PC-9 (cell line): ENCODE measurements around the gene CCL7. TPM values are rescaled to one million over a fixed set of nuclear protein-coding genes. Genes with fewer than 3 reads are reported as not detected.

Experiments
- BruUV-seq: library from RNA; stranded (reverse); fragments of 400-500 nt; replicated peaks from 2 replicates; lab custom pipeline; 2021; lab: Mats Ljungman, UMichigan
- CTCF ChIA-PET: fragments of 300-600 bp; sonication (Branson Sonifier 250); formaldehyde crosslinking; loops from one replicate; lab custom pipeline; 2022; ENCODE audit warnings: antibody characterized with exemption; lab: Charles Lee
- POLR2A ChIA-PET: fragments of 300-600 bp; sonication (Branson Sonifier 250); formaldehyde crosslinking; loops from one replicate; lab custom pipeline; 2022; ENCODE audit warnings: antibody characterized with exemption; ENCODE audit not compliant: unreplicated experiment; lab: Charles Lee
- DNase-seq, 2 experiments: peaks; one replicate each; pipeline versions ENCODE4 v3.0.0 to v3.0.0-alpha.2; 2015 to 2022; ENCODE audit warnings: mixed read lengths in 1 of 2
- H2AFZ ChIP-seq: fragments of 200-600 bp; sonication (generic); 2 replicates; pipeline ENCODE4 v1.8.1; 2017; ENCODE audit warnings: antibody characterized with exemption
- H3F3A ChIP-seq: fragments of 200-600 bp; sonication (generic); 2 replicates; pipeline ENCODE4 v1.8.1; 2017; ENCODE audit warnings: antibody characterized with exemption, mild to moderate bottlenecking, low read depth; ENCODE audit not compliant: insufficient read depth
- H3K27ac ChIP-seq: fragments of 200-600 bp; sonication (generic); 2 replicates; pipeline ENCODE4 v1.6.1; 2016; ENCODE audit warnings: mixed run types
- H3K27me3 ChIP-seq: fragments of 200-600 bp; sonication (generic); 2 replicates; pipeline ENCODE4 v1.6.1; 2016; ENCODE audit warnings: low read depth, mixed run types; ENCODE audit not compliant: insufficient read depth
- H3K36me3 ChIP-seq: fragments of 200-600 bp; sonication (generic); 2 replicates; pipeline ENCODE4 v1.6.1; 2016; ENCODE audit warnings: low read depth, mixed run types
- H3K4me1 ChIP-seq: fragments of 200-600 bp; sonication (generic); replicated peaks from 2 replicates; pipeline ENCODE4 v1.6.1; 2016; ENCODE audit warnings: mixed run types; ENCODE audit not compliant: insufficient read depth
- H3K4me2 ChIP-seq: fragments of 200-600 bp; sonication (generic); 2 replicates; pipeline ENCODE4 v1.6.1; 2017; ENCODE audit warnings: mixed run types
- H3K4me3 ChIP-seq: fragments of 200-600 bp; sonication (generic); 2 replicates; pipeline ENCODE4 v1.6.1; 2016; ENCODE audit warnings: mixed run types
- H3K79me2 ChIP-seq: fragments of 200-600 bp; sonication (generic); 2 replicates; pipeline ENCODE4 v1.6.1; 2017; ENCODE audit warnings: low read depth, mixed run types
- H3K9me2 ChIP-seq: fragments of 200-600 bp; sonication (generic); 2 replicates; pipeline ENCODE4 v1.8.1; 2017; ENCODE audit warnings: mild to moderate bottlenecking; ENCODE audit not compliant: insufficient read depth
- H3K9me3 ChIP-seq: fragments of 200-600 bp; sonication (generic); 2 replicates; pipeline ENCODE4 v1.8.1; 2016; ENCODE audit warnings: low read depth; ENCODE audit not compliant: insufficient read depth
- H4K20me1 ChIP-seq: fragments of 200-600 bp; sonication (generic); 2 replicates; pipeline ENCODE4 v1.8.1; 2017; ENCODE audit not compliant: insufficient read depth
- EZH2 ChIP-seq: fragments of 200-600 bp; sonication (generic); IDR thresholded peaks from 2 replicates; pipeline ENCODE4 v1.8.0; 2017; ENCODE audit warnings: antibody characterized with exemption, low read depth
- intact Hi-C: fragments of 100-400 bp; cut with micrococcal nuclease; formaldehyde crosslinking; loops from one replicate; pipeline ENCODE4 v1.10.0; 2022; ENCODE audit not compliant: unreplicated experiment
- total RNA-seq: library from RNA; stranded (reverse); gene quantifications from 2 replicates; pipeline ENCODE4 v1.2.3, GENCODE V29; 2021
- TF ChIP-seq, protein P1 (sequence below): fragments of 200-600 bp; sonication (generic); conservative IDR thresholded peaks from 2 replicates; pipeline ENCODE4 v1.6.1; 2017; ENCODE audit warnings: mixed run types, antibody characterized with exemption, mild to moderate bottlenecking, moderate library complexity

CCL7 gene
- total RNA-seq, 1 experiment from 2014 or later = not detected

- Histone ChIP-seq H3F3A (no peaks in the 10 kb centered on the region), H3K27me3 (peaks cover 33% of the 10 kb centered on the region; the same call in 1 of the 2 replicates), H3K9me3 (no peaks in the 10 kb centered on the region), H3K4me1 (no peaks in the 10 kb centered on the region), H3K27ac (no peak within 1 kb of the TSS), H3K4me3 (no peak within 1 kb of the TSS), H3K79me2 (no peaks in the 10 kb centered on the region), H3K9me2 (no peaks in the 10 kb centered on the region), H4K20me1 (no peaks in the 10 kb centered on the region), H3K36me3 (no peaks in the 10 kb centered on the region), H3K4me2 (no peak within 1 kb of the TSS), H2AFZ (no peak within 1 kb of the TSS)
- BruUV-seq = no TSS peak
- ChIA-PET CTCF (no interaction called here), POLR2A (interaction anchor here (0.6 kb wide), 1 partner anchor 1427 kb away, joined by 3 read pairs; no protein-coding TSS in a partner anchor)
- no peak for TF ChIP-seq EZH2
- TF ChIP-seq, protein P1, sequence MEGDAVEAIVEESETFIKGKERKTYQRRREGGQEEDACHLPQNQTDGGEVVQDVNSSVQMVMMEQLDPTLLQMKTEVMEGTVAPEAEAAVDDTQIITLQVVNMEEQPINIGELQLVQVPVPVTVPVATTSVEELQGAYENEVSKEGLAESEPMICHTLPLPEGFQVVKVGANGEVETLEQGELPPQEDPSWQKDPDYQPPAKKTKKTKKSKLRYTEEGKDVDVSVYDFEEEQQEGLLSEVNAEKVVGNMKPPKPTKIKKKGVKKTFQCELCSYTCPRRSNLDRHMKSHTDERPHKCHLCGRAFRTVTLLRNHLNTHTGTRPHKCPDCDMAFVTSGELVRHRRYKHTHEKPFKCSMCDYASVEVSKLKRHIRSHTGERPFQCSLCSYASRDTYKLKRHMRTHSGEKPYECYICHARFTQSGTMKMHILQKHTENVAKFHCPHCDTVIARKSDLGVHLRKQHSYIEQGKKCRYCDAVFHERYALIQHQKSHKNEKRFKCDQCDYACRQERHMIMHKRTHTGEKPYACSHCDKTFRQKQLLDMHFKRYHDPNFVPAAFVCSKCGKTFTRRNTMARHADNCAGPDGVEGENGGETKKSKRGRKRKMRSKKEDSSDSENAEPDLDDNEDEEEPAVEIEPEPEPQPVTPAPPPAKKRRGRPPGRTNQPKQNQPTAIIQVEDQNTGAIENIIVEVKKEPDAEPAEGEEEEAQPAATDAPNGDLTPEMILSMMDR = no peak
- intact Hi-C loops = no loop called here
- DNase-seq = peak in 1 of 2 experiments; percentile 1
Measured at GRCh38 chr17:34254651-34255380, 15.2 kb upstream of the CCL7 start, which contains the start of gene CCL2. Gene CCL2, plus strand, starts transcription at chr17:34255285. Its CDS starts 65 bp downstream, at chr17:34255350.

- ChIA-PET POLR2A (no interaction called here), CTCF (no interaction called here)
- peaks cover 33% of the 10 kb centered on the region; the same call in 1 of the 2 replicates for H3K27me3 ChIP-seq
- no peak overlapping the region for H3K4me2 ChIP-seq
- no peaks in the 10 kb centered on the region for H3K9me3 ChIP-seq
- H3K27ac ChIP-seq = no peak overlapping the region
- no TSS peak for BruUV-seq
- no peaks in the 10 kb centered on the region for H4K20me1 ChIP-seq
- no peaks in the 10 kb centered on the region for H3F3A ChIP-seq
- no peaks in the 10 kb centered on the region for H3K4me1 ChIP-seq
- no peaks in the 10 kb centered on the region for H3K79me2 ChIP-seq
- intact Hi-C loops = no loop called here
- no peak overlapping the region for H3K4me3 ChIP-seq
- no peaks in the 10 kb centered on the region for H3K36me3 ChIP-seq
- no peaks in the 10 kb centered on the region for H3K9me2 ChIP-seq
- DNase-seq = no peak
- no peak for TF ChIP-seq EZH2
- TF ChIP-seq, protein P1 = no peak
- H2AFZ ChIP-seq = no peak overlapping the region
Measured at GRCh38 chr17:34255381-34255732, 14.7 kb upstream of the CCL7 start.

DNA sequence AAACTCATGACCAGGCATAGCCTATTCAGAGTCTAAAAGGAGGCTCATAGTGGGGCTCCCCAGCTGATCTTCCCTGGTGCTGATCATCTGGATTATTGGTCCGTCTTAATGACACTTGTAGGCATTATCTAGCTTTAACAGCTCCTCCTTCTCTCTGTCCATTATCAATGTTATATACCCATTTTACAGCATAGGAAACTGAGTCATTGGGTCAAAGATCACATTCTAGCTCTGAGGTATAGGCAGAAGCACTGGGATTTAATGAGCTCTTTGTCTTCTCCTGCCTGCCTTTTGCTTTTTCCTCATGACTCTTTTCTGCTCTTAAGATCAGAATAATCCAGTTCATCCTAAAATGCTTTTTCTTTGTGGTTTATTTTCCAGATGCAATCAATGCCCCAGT lies 14.2 kb upstream of the CCL7 start:
- Histone ChIP-seq H3K27ac (no peak overlapping the region), H3K9me2 (no peaks in the 10 kb centered on the region), H3K79me2 (no peaks in the 10 kb centered on the region), H3K4me3 (no peak overlapping the region), H3K4me2 (no peak overlapping the region), H3K4me1 (no peaks in the 10 kb centered on the region), H4K20me1 (no peaks in the 10 kb centered on the region), H3K36me3 (no peaks in the 10 kb centered on the region), H3F3A (no peaks in the 10 kb centered on the region), H3K27me3 (peaks cover 33% of the 10 kb centered on the region; the same call in 1 of the 2 replicates), H2AFZ (no peak overlapping the region), H3K9me3 (no peaks in the 10 kb centered on the region)
- ChIA-PET POLR2A (no interaction called here), CTCF (no interaction called here)
- intact Hi-C loops = no loop called here
- DNase-seq = no peak
- TF ChIP-seq EZH2 = no peak
- TF ChIP-seq, protein P1 = no peak
- BruUV-seq = no TSS peak
